Measurements from ENCODE around the gene SLC16A8. TPM values are rescaled to one million over a fixed set of nuclear protein-coding genes. Genes with fewer than 3 reads are reported as not detected.
"Not testable (repeated sequence)": the region's sequence is repeated elsewhere in the genome, so short reads cannot be mapped to it uniquely, and the experiment has no call there.

Gene SLC16A8
- total and polyA plus RNA-seq, 7 donors = 0.23 to 1.0 (median 0.29) TPM; not detected in 3

- DNase-seq (no peak), ATAC-seq (no peak)
- intact Hi-C loops (cut with DNase I) = no loop called here
- Histone ChIP-seq H3K4me1 (peaks cover 18% of the 10 kb centered on the region), H3K4me3 (peak overlapping the region; percentile 59), H3K27me3 (ENCODE audit: insufficient read depth in 3 of 3, low read length in 2 of 3) (peaks cover 0 to 17% (median 5%) of the 10 kb centered on the region in 3 donors), H3K9me3 (no peaks in the 10 kb centered on the region), H3K27ac (no peak overlapping the region), H3K36me3 (ENCODE audit: insufficient read depth in 1 of 2, low read depth in 1 of 2) (no peaks in the 10 kb centered on the region)
- no peak for TF ChIP-seq CTCF (IDR thresholded peaks at IDR 0.05)
- WGBS, 3 donors = 10 to 14% (median 12%) methylated on average over 17 of the region's 17 CpGs
Measured at GRCh38 chr22:38081636-38081940, 2.4 kb downstream of the SLC16A8 start.

- H3K27me3 ChIP-seq (ENCODE audit: insufficient read depth in 3 of 3, low read length in 2 of 3) = peaks cover 0 to 17% (median 5%) of the 10 kb centered on the region in 3 donors
- 4 to 11% (median 5%) methylated on average over 52 to 110 of the region's 110 CpGs for WGBS, 3 donors
- DNase-seq (peak in 1 of 2 donors; percentile 67), ATAC-seq (peak; percentile 58 to 74 (median 68))
- no peaks in the 10 kb centered on the region for H3K36me3 ChIP-seq (ENCODE audit: insufficient read depth in 1 of 2, low read depth in 1 of 2)
- H3K4me1 ChIP-seq = peaks cover 18% of the 10 kb centered on the region
- H3K27ac ChIP-seq = no peak overlapping the region
- peak overlapping the region; percentile 59 for H3K4me3 ChIP-seq
- intact Hi-C loops (cut with DNase I) = no loop called here
- no peaks in the 10 kb centered on the region for H3K9me3 ChIP-seq
- no peak for TF ChIP-seq CTCF (IDR thresholded peaks at IDR 0.05)
Measured at GRCh38 chr22:38080850-38081635, 2.9 kb downstream of the SLC16A8 start.

GRCh38 chr22:38080474-38080849 is 3.5 kb downstream of the SLC16A8 start:
- Histone ChIP-seq H3K36me3 (ENCODE audit: insufficient read depth in 1 of 2, low read depth in 1 of 2) (peaks cover 0 to under 1% of the 10 kb centered on the region in 2 donors), H3K4me1 (peaks cover 18% of the 10 kb centered on the region), H3K27me3 (ENCODE audit: insufficient read depth in 3 of 3, low read length in 2 of 3) (peaks cover 0 to 17% (median 5%) of the 10 kb centered on the region in 3 donors), H3K27ac (no peak overlapping the region), H3K9me3 (no peaks in the 10 kb centered on the region), H3K4me3 (peak overlapping the region; percentile 59)
- ATAC-seq = peak in 1 of 4 donors; percentile 2
- peak in 1 of 2 donors; percentile 52 for DNase-seq
- intact Hi-C loops (cut with DNase I) = no loop called here
- WGBS, 3 donors = 58 to 73% (median 63%) methylated on average over 10 to 11 of the region's 11 CpGs
- no peak for TF ChIP-seq CTCF (IDR thresholded peaks at IDR 0.05)

- H3K9me3 ChIP-seq = no peaks in the 10 kb centered on the region
- no peak overlapping the region for H3K4me3 ChIP-seq
- no peak overlapping the region for H3K27ac ChIP-seq
- peaks cover 0 to 17% (median 5%) of the 10 kb centered on the region in 3 donors for H3K27me3 ChIP-seq (ENCODE audit: insufficient read depth in 3 of 3, low read length in 2 of 3)
- peaks cover 0 to 7% of the 10 kb centered on the region in 2 donors for H3K36me3 ChIP-seq (ENCODE audit: insufficient read depth in 1 of 2, low read depth in 1 of 2)
- 84 to 92% (median 84%) methylated on average over 7 of the region's 7 CpGs for WGBS, 3 donors
- intact Hi-C loops (cut with DNase I) = no loop called here
- ATAC-seq (no peak), DNase-seq (no peak)
- H3K4me1 ChIP-seq = peaks cover 18% of the 10 kb centered on the region
- no peak for TF ChIP-seq CTCF (IDR thresholded peaks at IDR 0.05)
Measured at GRCh38 chr22:38079804-38080203, 4.2 kb downstream of the SLC16A8 start.

GRCh38 chr22:38079208-38079607 is 4.8 kb downstream of the SLC16A8 start:
- Histone ChIP-seq H3K36me3 (ENCODE audit: insufficient read depth in 1 of 2, low read depth in 1 of 2) (peaks cover 0 to 12% of the 10 kb centered on the region in 2 donors), H3K4me1 (peaks cover 18% of the 10 kb centered on the region), H3K27me3 (ENCODE audit: insufficient read depth in 3 of 3, low read length in 2 of 3) (peaks cover 0 to 17% (median 5%) of the 10 kb centered on the region in 3 donors)
- intact Hi-C loops (cut with DNase I); ATAC-seq; H3K4me3 ChIP-seq; H3K9me3 ChIP-seq; H3K27ac ChIP-seq: not testable (repeated sequence)
- 90 to 100% (median 93%) methylated on average over 2 of the region's 2 CpGs for WGBS, 3 donors
- peak in 1 of 2 donors; percentile 13 for DNase-seq

Data from psoas muscle (tissue), 8 donors.